Limb (tissue), 2 donors: ENCODE results near the gene HRK.

Experiments
- DNase-seq, 2 donors: peaks; one replicate each; pipeline ENCODE4 v3.0.0-alpha.2; 2016; ENCODE audit errors: extremely low spot score in 2 of 2

HRK gene

DNA sequence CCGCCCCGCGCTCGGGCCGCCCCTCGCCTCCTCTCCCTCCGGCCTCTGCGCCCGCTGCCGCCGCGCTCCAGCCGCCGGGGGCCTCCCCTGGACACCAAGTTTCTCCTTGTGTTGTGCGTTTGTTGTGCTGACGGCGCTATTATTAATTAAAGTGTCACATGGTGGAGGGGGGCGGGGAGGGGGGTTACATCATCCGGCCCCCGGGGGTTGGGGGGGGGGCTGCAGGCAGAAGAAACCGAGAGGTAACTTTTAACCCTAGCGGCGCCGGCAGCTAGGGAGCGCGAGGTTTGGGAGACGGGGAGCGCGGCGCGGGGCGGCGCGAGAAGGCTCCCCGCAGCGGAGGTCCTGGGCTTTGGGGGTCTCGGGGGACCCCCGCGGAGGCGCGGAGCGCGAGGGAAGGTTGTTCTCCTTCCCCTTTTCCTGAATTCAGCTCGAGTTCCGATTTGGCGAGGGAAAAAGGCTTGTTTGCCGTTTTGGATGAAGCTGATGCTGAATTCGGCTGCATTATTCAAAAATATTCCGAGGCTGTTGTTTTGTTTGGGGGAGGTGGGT is at the start of gene HRK:
HRK (minus strand) TSS at position 117 of the 552 bp plus-strand sequence. CDS start 134 bp downstream, outside the sequence.
- peak in 1 of 2 donors; percentile 68 for DNase-seq

DNA sequence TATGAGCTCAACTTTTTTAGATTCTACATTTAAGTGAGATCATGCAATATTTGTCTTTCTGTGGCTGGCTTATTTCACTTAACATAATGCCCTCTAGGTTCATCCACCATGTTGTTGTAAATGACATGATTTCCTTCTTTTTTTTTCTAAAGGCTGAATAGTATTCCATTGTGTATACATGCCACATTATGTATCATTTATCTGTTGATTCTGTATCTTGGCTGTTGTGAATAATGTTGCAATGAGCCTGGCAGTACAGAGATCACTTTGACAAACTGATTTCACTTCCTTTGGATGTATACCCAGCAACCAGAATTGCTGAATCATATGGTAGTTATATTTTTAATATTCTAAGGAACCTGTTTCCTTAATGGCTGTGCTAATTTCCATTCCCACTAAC is 48.6 kb upstream of the HRK start:
- no peak for DNase-seq

- no peak for DNase-seq
Observed at GRCh38 chr12:116928504-116928903, 47.3 kb upstream of the HRK start.

- no peak for DNase-seq
Observed at GRCh38 chr12:116927244-116927940, 46.2 kb upstream of the HRK start.

- DNase-seq = no peak
Observed at GRCh38 chr12:116926283-116927243, 45.3 kb upstream of the HRK start.

DNA sequence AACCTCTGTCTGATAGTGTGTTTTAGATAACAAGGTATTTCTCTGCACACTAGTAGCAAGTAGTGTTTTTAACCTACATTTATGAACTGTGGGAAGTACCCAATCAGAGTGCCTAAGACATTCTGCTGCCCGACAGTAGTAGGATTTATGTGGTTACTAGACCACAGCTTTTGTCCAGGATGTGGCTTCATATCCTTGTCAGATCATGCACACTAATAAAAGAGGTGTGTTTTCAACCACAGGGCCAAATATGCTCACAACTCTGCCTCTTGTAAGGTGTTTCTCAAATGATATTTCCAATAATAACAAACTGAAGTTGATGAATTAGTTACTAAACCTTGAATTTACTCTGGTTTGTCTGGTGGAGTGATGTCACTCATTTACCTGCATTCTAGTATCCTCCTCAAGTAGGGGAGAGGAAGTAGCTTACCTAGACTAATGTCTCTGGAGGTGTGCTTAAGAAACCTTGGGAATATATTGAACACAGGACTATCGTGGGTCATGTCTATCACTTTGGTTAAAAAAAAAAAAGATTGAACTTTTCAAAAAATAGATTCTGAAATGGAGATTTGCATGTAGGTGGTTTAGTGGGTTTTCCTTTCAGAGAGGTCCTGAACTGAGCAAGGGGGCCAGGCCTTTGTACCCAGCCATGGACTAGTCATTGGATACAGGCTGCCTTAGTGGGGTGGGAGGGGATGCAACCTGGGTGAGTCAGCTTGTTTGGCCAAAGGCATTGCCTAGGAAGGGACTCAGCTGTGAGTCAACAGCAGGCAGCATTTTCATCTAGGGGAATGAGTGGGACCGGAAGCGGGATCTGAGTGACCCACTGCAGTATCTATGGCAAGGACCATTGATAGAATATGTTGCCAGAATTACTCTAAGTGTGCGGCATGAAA is 43.6 kb upstream of the HRK start:
- no peak for DNase-seq

DNA sequence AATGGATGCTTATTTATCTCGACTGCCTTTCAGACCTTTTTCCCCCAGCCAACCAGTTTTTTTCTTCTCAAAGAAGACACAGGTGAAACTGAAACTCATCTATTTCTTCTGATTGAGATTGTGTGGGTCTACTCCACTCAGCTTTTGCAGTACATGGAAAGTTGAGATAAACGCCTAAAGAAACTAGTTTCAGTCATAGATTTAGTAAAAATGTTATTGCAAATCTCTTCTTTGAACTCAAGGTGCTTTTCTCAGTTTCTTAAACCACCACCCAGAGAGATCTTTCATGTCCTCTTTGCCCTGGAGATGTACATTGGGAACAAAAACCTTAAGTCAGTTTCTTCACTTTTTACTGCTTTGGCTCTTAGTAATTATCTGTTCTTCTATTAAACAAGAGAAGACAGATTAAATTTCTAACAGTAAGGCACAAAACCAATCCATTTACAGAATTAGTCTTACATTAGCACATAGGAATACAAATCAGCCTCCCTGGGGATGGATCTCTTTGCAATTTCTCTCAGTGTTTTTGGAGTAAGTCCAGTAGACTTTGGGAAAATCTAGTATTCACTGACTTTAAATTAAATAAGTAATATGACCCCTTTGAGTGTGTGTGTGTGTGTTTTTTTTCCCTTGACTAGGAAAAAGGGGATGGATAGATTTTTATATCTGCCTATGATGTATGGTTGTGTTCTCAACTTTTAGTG is 41.1 kb upstream of the HRK start:
- peak in 1 of 2 donors; percentile 39 for DNase-seq

DNA sequence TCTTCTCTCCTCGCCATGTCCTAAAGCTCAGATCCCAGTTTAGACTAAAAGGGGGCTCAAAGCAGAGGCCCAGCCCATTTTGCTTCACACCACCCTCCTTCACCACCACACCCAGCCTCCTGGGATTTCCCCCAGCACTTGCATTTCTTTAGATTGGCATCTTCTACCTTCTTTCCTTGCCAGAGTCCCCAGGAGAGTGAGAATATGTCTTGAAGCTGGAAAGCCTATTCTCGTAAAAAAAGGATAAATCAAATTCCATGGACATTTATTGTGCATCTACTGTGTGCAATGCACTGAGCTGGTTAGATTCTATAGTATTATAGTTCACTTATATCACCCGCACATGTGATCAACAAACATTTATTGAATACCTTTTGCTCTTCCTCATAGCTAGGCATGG is 39.7 kb upstream of the HRK start:
- DNase-seq = no peak

- no peak for DNase-seq
Observed at GRCh38 chr12:116919706-116920485, 38.7 kb upstream of the HRK start.

DNA sequence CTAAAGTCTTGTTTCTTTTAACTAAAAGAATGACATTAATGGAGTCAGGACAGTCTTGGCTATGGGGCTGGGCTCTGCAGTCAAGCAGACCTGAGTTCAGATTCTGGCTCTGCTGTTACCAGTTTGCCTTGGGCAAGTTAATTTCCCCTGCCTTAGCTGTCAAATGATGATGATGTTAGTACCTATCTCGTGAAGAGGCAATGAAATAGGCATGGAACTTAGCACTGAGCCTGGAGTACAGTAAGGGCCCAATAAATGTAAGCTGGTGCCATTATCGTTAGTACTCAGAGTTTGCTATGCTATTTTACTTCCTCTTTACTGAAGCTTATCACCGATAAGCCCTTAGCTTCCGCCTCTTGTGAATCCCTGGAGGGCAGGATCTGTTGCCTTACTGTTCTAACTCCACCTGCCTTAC is 38.0 kb upstream of the HRK start:
- DNase-seq = no peak

GRCh38 chr12:116918464-116918863 is 37.2 kb upstream of the HRK start:
- DNase-seq = no peak

DNA sequence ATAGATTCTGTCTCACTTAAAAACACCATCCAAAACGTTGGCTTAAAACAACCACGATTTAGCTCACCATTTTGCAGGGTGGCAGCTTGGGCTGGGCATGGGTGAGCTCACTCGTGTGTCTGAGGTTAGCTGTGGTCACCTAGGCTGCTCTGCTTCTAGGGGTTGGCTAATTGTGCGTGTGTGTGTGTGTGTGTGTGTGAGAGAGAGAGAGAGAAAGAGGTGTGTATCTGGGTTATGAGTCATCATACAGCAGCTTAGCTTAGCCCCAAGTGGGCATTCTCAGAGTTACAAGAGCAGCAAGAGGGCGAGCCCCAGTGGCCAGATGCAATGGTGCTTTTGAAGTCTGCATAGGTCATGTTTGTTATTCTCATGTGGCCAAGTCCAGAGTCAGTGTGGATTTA is 35.5 kb upstream of the HRK start:
- DNase-seq = no peak

- DNase-seq = no peak
Observed at GRCh38 chr12:116916122-116916521, 34.9 kb upstream of the HRK start.

DNA sequence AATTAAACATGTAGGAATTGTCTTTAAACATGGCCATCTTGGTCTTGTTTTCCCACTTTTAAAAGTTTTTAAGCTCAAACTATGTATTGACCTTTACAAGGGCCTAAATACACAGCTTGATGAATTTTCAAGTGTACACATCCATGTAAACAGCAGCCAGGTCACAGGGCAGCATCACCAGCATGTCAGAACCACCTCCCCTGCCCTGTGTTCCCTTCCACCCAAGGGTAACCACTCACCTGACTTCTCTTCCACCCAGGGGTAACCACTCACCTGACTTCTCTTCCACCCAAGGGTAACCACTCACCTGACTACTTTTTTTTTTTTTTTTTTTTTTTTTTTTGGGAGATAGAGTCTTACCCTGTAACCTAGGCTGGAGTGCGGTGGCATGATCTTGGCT is 34.1 kb upstream of the HRK start:
- DNase-seq = no peak

- DNase-seq = peak; percentile 83 to 90
Observed at GRCh38 chr12:116910645-116911451, 29.6 kb upstream of the HRK start, which contains the start of gene FBXW8. TSS of gene FBXW8 (plus strand) at chr12:116910950. CDS start at chr12:116911038, 88 bp downstream.

DNA sequence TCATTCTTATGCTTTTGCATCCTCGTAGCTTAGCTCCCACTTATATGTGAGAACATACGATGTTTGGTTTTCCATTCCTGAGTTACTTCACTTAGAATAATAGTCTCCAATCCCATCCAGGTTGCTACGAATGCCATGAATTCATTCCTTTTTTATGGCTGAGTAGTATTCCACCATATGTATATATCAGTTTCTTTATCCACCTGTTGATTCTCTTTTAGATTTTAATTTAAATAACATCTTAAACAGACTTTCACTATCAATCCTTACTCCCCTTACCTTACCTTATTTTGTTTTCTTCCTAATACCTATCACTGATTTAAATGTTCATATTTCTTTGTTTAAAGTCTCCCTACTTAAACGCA is 29.0 kb upstream of the HRK start:
- DNase-seq = no peak

DNA sequence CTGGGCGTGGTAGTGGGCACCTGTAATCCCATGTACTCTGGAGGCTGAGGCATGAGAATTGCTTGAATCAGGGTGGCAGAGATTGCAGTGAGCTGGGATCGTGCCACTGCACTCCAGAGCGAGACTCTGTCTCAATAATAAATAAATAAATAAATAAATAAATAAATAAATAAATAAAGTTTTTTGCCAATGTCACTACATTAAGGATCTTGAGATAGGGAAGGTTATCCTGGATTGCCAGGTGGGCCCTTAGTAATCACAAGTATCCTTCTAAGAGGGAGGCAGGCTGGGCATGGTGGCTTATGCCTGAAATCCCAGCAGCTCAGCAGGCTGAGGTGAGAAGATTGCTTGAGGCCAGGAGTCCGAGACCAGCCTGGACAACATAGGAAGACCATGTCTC is 25.0 kb upstream of the HRK start:
- DNase-seq = no peak

DNA sequence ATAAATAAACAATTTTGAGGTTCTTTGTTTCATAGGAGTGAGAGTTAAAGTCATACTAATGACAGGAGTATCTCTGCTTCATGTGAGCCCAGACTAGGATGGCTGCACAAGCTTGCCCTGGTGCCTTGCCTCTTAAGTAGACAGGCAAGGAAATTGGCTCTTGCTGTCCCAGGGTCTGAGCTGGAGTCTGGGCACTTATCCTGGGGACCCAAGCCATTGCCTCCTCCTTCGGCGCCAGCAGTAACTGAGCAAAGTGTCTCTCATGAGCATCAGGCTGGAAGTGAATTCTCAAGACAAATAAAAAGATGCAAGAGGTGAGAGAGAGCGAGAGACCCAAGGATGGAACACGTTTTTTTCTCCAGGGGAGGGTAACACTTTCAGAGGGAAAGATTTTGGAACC is 22.6 kb upstream of the HRK start:
- DNase-seq = no peak

GRCh38 chr12:116901612-116902011 is 20.4 kb upstream of the HRK start:
- no peak for DNase-seq
